H1 (cell line): ENCODE measurements around the gene F5. TPM values are rescaled to one million over a fixed set of nuclear protein-coding genes. Genes with fewer than 3 reads are reported as not detected.

Experiments used
- BACH1 ChIP-seq: IDR thresholded peaks from 2 replicates; pipeline ENCODE4 v1.6.1; 2012; ENCODE audit warnings: low read length, improper control_type of control experiment
- CHD1 ChIP-seq: IDR thresholded peaks from 2 replicates; pipeline ENCODE4 v1.6.1; 2012; ENCODE audit warnings: low read depth, low read length, improper control_type of control experiment
- CHD7 ChIP-seq: fragments of 300-600 bp; sonication (generic); IDR thresholded peaks from 2 replicates; pipeline ENCODE4 v1.7.1; 2012; ENCODE audit warnings: low read length, moderate library complexity, mild to moderate bottlenecking, inconsistent platforms; ENCODE audit not compliant: insufficient replicate concordance
- SP1 ChIP-seq: IDR thresholded peaks from 2 replicates; pipeline ENCODE4 v1.6.1; 2011; ENCODE audit warnings: low read depth, low read length
- polyA plus RNA-seq, 7 experiments: library from polyadenylated mRNA; depleted of rRNA in 3 of 7; stranded (reverse) in 5 of 7; unstranded in 2 of 7; fragments of >200 nt in 5 of 7; fragments of 200-250 nt in 2 of 7; gene quantifications; 1 replicate in 5 of 7; 2 replicates in 1 of 7; 4 replicates in 1 of 7; pipeline versions ENCODE4 v1.2.1 to v1.2.3, GENCODE V29; 2011 to 2013; ENCODE audit warnings: missing spikeins in 2 of 7, mixed read lengths in 2 of 7
- total RNA-seq: library from RNA; stranded (reverse); fragmentation: NEBNext Ultra II Directional; extraction: Animal tissue kit (Norgen Biotek cat#: 25700); gene quantifications from 2 replicates; pipeline ENCODE4 v1.2.1, GENCODE V29; 2021

Gene F5
- total and polyA plus RNA-seq, 2 of the 8 experiments (the other 6 are each of a cell fraction or from before 2014, with no cell fraction given), result 0.04 to 0.06 TPM

GRCh38 chr1:169576241-169576934 is 9.9 kb downstream of the F5 start (continued):
- TF ChIP-seq CHD7 (no peak), BACH1 (no peak), SP1 (no peak), CHD1 (no peak)
